GM12878 (cell line): Measurements from ENCODE around the gene SNX7. TPM values are rescaled to one million over a fixed set of nuclear protein-coding genes. Genes with fewer than 3 reads are reported as not detected.

Experiments used
- ATAC-seq: fragments of 200-7000 bp; cut with Tn5 transposase; 3 replicates; pipeline ENCODE4 v1.9.1; 2020; ENCODE audit warnings: mild to moderate bottlenecking, moderate library complexity
- BruUV-seq: library from RNA; stranded (reverse); fragments of 400-500 nt; replicated peaks from 2 replicates; lab custom pipeline; 2021; lab: Mats Ljungman, UMichigan
- CTCF ChIA-PET: fragments of 300-600 bp; sonication (Branson Sonifier 250); formaldehyde crosslinking; extraction: SDS; loops from one replicate; lab custom pipeline; 2021; ENCODE audit warnings: inconsistent platforms; lab: Yijun Ruan, JAX
- POLR2A ChIA-PET: fragments of 350-600 bp; formaldehyde crosslinking; extraction: SDS; loops from one replicate; lab custom pipeline; 2021; ENCODE audit warnings: inconsistent platforms; lab: Charles Lee
- RAD21 ChIA-PET: fragments of 300-600 bp; sonication (Branson Sonifier 250); formaldehyde crosslinking; loops from one replicate; lab custom pipeline; 2023; ENCODE audit warnings: antibody characterized with exemption; ENCODE audit not compliant: unreplicated experiment; lab: Charles Lee
- SMC1A ChIA-PET: fragments of 300-600 bp; sonication (Branson Sonifier 250); formaldehyde crosslinking; loops from one replicate; lab custom pipeline; 2023; ENCODE audit not compliant: unreplicated experiment, uncharacterized antibody; lab: Charles Lee
- DNase-seq: peaks from one replicate; pipeline ENCODE4 v3.0.0-alpha.2; 2011; ENCODE audit warnings: low read depth, low spot score
- FAIRE-seq: peaks from 3 replicates; lab custom pipeline; 2011; peaks lifted over from hg19 to GRCh38; lab: Jason Lieb, UNC
- H2AFZ ChIP-seq: 2 replicates; pipeline ENCODE4 v1.6.0; 2011; ENCODE audit warnings: low read depth, low read length, control low read depth; ENCODE audit not compliant: control insufficient read depth
- H3K27ac ChIP-seq: 2 replicates; pipeline ENCODE4 v1.5.1; 2011; ENCODE audit warnings: control low read depth; ENCODE audit not compliant: control insufficient read depth, insufficient read depth
- H3K27me3 ChIP-seq, 2 experiments: replicated peaks in 1 of 2; 2 replicates each; pipeline versions ENCODE4 v1.6.0 to v1.6.1; 2011; ENCODE audit warnings: low read length in 1 of 2; ENCODE audit not compliant: control insufficient read depth in 2 of 2, insufficient read depth in 2 of 2
- H3K36me3 ChIP-seq, 2 experiments: 2 replicates each; pipeline ENCODE4 v1.5.1; 2011; ENCODE audit warnings: low read length in 1 of 2; ENCODE audit not compliant: control insufficient read depth in 2 of 2, insufficient read depth in 2 of 2
- H3K4me1 ChIP-seq: 2 replicates; pipeline ENCODE4 v1.6.1; 2011; ENCODE audit warnings: mild to moderate bottlenecking, low read length, moderate library complexity, mixed read lengths; ENCODE audit not compliant: control insufficient read depth, insufficient read depth
- H3K4me2 ChIP-seq: 2 replicates; pipeline ENCODE4 v1.6.0; 2011; ENCODE audit warnings: control low read depth; ENCODE audit not compliant: control insufficient read depth, insufficient read depth
- H3K4me3 ChIP-seq: fragments of 200-600 bp; sonication (generic); 2 replicates; pipeline ENCODE4 v1.5.1; 2016
- H3K79me2 ChIP-seq: 2 replicates; pipeline ENCODE4 v1.6.0; 2011; ENCODE audit warnings: low read length; ENCODE audit not compliant: control insufficient read depth, insufficient read depth
- H3K9ac ChIP-seq: 2 replicates; pipeline ENCODE4 v1.8.0; 2011; ENCODE audit warnings: low read length, control low read depth, mixed read lengths; ENCODE audit not compliant: control insufficient read depth, insufficient read depth
- H3K9me3 ChIP-seq: replicated peaks from 3 replicates; pipeline ENCODE4 v1.5.1; 2011; ENCODE audit warnings: mild to moderate bottlenecking, low read length; ENCODE audit not compliant: control insufficient read depth, insufficient read depth
- H4K20me1 ChIP-seq: 2 replicates; pipeline ENCODE4 v1.6.0; 2011; ENCODE audit not compliant: control insufficient read depth, insufficient read depth
- ASH2L ChIP-seq: fragments of 300-600, 200-600 bp; sonication (generic); IDR thresholded peaks from 2 replicates; pipeline ENCODE4 v1.6.1; 2017; ENCODE audit warnings: low read depth, mild to moderate bottlenecking, borderline replicate concordance
- BRCA1 ChIP-seq: IDR thresholded peaks from 2 replicates; pipeline ENCODE4 v1.6.1; 2011; ENCODE audit warnings: low read depth, low read length, improper control_type of control experiment
- CREB1 ChIP-seq: IDR thresholded peaks from 2 replicates; pipeline ENCODE4 v1.6.1; 2012; ENCODE audit warnings: low read depth, mild to moderate bottlenecking, inconsistent platforms
- EED ChIP-seq: sonication (generic); IDR thresholded peaks from 2 replicates; pipeline ENCODE4 v1.6.1; 2016; ENCODE audit warnings: antibody characterized with exemption, low read depth
- ETV6 ChIP-seq, 2 experiments: fragments of 450-650 bp in 1 of 2; IDR thresholded peaks in 1 of 2; conservative IDR thresholded peaks in 1 of 2; 2 replicates each; pipeline ENCODE4 v1.6.1; 2014; ENCODE audit warnings: antibody characterized with exemption in 1 of 2, borderline replicate concordance in 1 of 2, low read depth in 1 of 2, mild to moderate bottlenecking in 1 of 2, moderate library complexity in 1 of 2
- EZH2 ChIP-seq: IDR thresholded peaks from 2 replicates; pipeline ENCODE4 v1.6.1; 2012; ENCODE audit warnings: low read depth, mild to moderate bottlenecking, control low read depth, inconsistent platforms, low read length, borderline replicate concordance; ENCODE audit not compliant: control insufficient read depth
- HDAC2 ChIP-seq: fragments of 200-600 bp; sonication (generic); IDR thresholded peaks from 2 replicates; pipeline ENCODE4 v1.6.1; 2017
- MTA2 ChIP-seq: fragments of 450-650 bp; IDR thresholded peaks from 2 replicates; pipeline ENCODE4 v1.6.1; 2016; ENCODE audit warnings: low read depth, mild to moderate bottlenecking, moderate library complexity
- NFXL1 ChIP-seq: fragments of 450-650 bp; IDR thresholded peaks from 2 replicates; pipeline ENCODE4 v1.6.1; 2017; ENCODE audit warnings: antibody characterized with exemption, mild to moderate bottlenecking, borderline replicate concordance
- NKRF ChIP-seq: fragments of 450-650 bp; conservative IDR thresholded peaks from 2 replicates; pipeline ENCODE4 v1.6.1; 2017; ENCODE audit warnings: mild to moderate bottlenecking, moderate library complexity
- NR2F1 ChIP-seq: fragments of 450-650 bp; conservative IDR thresholded peaks from 2 replicates; pipeline ENCODE4 v1.6.1; 2017; ENCODE audit warnings: mild to moderate bottlenecking
- PAX8 ChIP-seq: fragments of 450-650 bp; IDR thresholded peaks from 2 replicates; pipeline ENCODE4 v1.6.1; 2017; ENCODE audit warnings: mild to moderate bottlenecking, moderate library complexity
- SIN3A ChIP-seq: IDR thresholded peaks from 2 replicates; pipeline ENCODE4 v1.6.1; 2012; ENCODE audit warnings: low read depth, low read length, improper control_type of control experiment
- TARDBP ChIP-seq: IDR thresholded peaks from 2 replicates; pipeline ENCODE4 v1.6.1; 2016; ENCODE audit warnings: borderline replicate concordance
- WRNIP1 ChIP-seq: IDR thresholded peaks from 2 replicates; pipeline ENCODE4 v1.6.1; 2011; ENCODE audit warnings: low read depth, low read length, improper control_type of control experiment, borderline replicate concordance
- WGBS: methylation state at CpG from one replicate; pipeline ENCODE4 v1.1.6; 2016; ENCODE audit warnings: low lambda C conversion rate; ENCODE audit not compliant: insufficient replicate concordance, insufficient coverage; ENCODE audit errors: missing lambda C conversion rate; 5-methylcytosine and 5-hydroxymethylcytosine counted together
- in situ Hi-C: fragments of 300-500 bp; cut with MboI; formaldehyde crosslinking; loops from 9 replicates; pipeline ENCODE4 v1.14.3; 2018; ENCODE audit warnings: mixed read lengths
- intact Hi-C: fragments of 100-400 bp; cut with micrococcal nuclease; formaldehyde crosslinking; loops from one replicate; pipeline ENCODE4 v1.14.2; 2022; ENCODE audit not compliant: unreplicated experiment
- polyA plus RNA-seq, 11 experiments: library from polyadenylated mRNA; depleted of rRNA in 4 of 11; unstranded in 6 of 11; stranded (reverse) in 5 of 11; fragments of >200 nt; fragmentation: Nextera tagmentation in 4 of 11; fragmentation: Illumina TruSeq in 1 of 11; extraction: Ambion mirVana in 4 of 11; extraction: Trizol in 1 of 11; gene quantifications; 1 replicate in 1 of 11; 2 replicates in 10 of 11; pipeline versions ENCODE4 v1.2.1 to v1.2.3, GENCODE V29; 2011 to 2016; ENCODE audit warnings: inconsistent platforms in 2 of 11, missing spikeins in 2 of 11, low read depth in 1 of 11
- total RNA-seq, 4 experiments: library from RNA; depleted of rRNA in 3 of 4; stranded (reverse); fragments of >200 nt in 3 of 4; fragmentation: Illumina TruSeq in 1 of 4; extraction: Trizol in 1 of 4; gene quantifications; 2 replicates each; pipeline versions ENCODE4 v1.2.1 to v1.2.3, GENCODE V29; 2013 to 2021
- TF ChIP-seq, protein P1 (sequence below): IDR thresholded peaks from 2 replicates; pipeline ENCODE4 v1.6.1; 2011; ENCODE audit warnings: low read depth, mild to moderate bottlenecking, low read length, moderate library complexity, borderline replicate concordance; ENCODE audit errors: extremely low read depth
- TF ChIP-seq, protein P2 (sequence below): fragments of 150-350 bp; IDR thresholded peaks from 2 replicates; pipeline ENCODE4 v1.6.1; 2014; ENCODE audit warnings: mild to moderate bottlenecking, low read depth, low read length
- TF ChIP-seq, protein P3 (sequence below): IDR thresholded peaks from 2 replicates; pipeline ENCODE4 v1.6.1; 2012; ENCODE audit warnings: low read depth, low read length, improper control_type of control experiment

Gene SNX7
- total and polyA plus RNA-seq, 10 of the 15 experiments (the other 5 are each of a cell fraction or from before 2014, with no cell fraction given), result 0.23 to 0.82 (median 0.34) TPM

DNA sequence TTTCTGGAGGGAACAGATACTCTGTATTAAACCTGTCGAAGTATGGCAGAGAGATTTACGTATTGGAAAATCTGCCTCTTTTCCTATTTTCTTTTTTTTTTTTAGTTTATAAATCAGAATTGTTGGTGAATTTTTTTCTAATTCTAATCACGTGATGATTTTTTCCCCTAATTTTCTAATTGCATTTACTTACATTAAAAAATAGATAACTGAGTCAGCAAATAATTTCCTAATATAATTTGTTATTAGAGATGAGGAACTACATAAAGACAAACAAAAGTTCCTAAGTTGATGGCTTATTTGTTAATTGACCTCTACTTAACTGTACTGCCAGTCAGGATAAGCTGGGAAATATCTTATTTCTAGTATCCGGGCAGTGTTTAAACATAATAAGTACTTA, 34.6 kb downstream of the SNX7 start:
- WGBS, result 30% methylated on average over 4 of the region's 4 CpGs
- no peak for ATAC-seq
- Histone ChIP-seq H3K9ac (no peak overlapping the region), H3K4me2 (no peak overlapping the region), H3K27ac (no peak overlapping the region), H3K4me3 (no peak overlapping the region)
- ChIA-PET POLR2A (no interaction called here), CTCF (interaction anchor here (0.5 kb wide), 1 partner anchor 35 kb away, joined by 3 read pairs; no protein-coding TSS in a partner anchor)
- DNase-seq, result no peak
- in situ Hi-C loops, result no loop called here
- TF ChIP-seq TARDBP (no peak), HDAC2 (no peak), SIN3A (no peak), BRCA1 (no peak), MTA2 (no peak), PAX8 (no peak), EED (no peak), NR2F1 (no peak), ASH2L (no peak), NKRF (no peak), CREB1 (no peak), ETV6 (conservative IDR thresholded peaks at IDR 0.05 in 1 of 2, IDR thresholded peaks at IDR 0.05 in 1 of 2; ENCODE audit: borderline replicate concordance in 1 of 2, low read depth in 1 of 2) (no peak), EZH2 (no peak), WRNIP1 (no peak), NFXL1 (no peak)
- TF ChIP-seq, protein P1, sequence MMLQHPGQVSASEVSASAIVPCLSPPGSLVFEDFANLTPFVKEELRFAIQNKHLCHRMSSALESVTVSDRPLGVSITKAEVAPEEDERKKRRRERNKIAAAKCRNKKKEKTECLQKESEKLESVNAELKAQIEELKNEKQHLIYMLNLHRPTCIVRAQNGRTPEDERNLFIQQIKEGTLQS, result no peak
- TF ChIP-seq, protein P2, sequence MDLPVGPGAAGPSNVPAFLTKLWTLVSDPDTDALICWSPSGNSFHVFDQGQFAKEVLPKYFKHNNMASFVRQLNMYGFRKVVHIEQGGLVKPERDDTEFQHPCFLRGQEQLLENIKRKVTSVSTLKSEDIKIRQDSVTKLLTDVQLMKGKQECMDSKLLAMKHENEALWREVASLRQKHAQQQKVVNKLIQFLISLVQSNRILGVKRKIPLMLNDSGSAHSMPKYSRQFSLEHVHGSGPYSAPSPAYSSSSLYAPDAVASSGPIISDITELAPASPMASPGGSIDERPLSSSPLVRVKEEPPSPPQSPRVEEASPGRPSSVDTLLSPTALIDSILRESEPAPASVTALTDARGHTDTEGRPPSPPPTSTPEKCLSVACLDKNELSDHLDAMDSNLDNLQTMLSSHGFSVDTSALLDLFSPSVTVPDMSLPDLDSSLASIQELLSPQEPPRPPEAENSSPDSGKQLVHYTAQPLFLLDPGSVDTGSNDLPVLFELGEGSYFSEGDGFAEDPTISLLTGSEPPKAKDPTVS, result no peak
- TF ChIP-seq, protein P3, sequence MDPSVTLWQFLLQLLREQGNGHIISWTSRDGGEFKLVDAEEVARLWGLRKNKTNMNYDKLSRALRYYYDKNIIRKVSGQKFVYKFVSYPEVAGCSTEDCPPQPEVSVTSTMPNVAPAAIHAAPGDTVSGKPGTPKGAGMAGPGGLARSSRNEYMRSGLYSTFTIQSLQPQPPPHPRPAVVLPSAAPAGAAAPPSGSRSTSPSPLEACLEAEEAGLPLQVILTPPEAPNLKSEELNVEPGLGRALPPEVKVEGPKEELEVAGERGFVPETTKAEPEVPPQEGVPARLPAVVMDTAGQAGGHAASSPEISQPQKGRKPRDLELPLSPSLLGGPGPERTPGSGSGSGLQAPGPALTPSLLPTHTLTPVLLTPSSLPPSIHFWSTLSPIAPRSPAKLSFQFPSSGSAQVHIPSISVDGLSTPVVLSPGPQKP, result no peak
- TF ChIP-seq, all 136 proteins: peak for 0
- Histone ChIP-seq H3K4me1 (no peaks in the 10 kb centered on the region), H3K36me3 (no peaks in the 10 kb centered on the region), H3K9me3 (no peaks in the 10 kb centered on the region), H3K27me3 (no peaks in the 10 kb centered on the region), H2AFZ (no peak overlapping the region), H4K20me1 (no peaks in the 10 kb centered on the region), H3K79me2 (no peaks in the 10 kb centered on the region)
- no TSS peak for BruUV-seq
- SMC1A ChIA-PET, result interaction anchor here (1.1 to 3.0 kb wide), 3 partner anchors 10 to 17 kb away, joined by 3 to 10 read pairs (median 4); no protein-coding TSS in a partner anchor
- FAIRE-seq, result no peak
- intact Hi-C loops, result no loop called here
- RAD21 ChIA-PET, result interaction anchor here (1.5 kb wide), 1 partner anchor 12 kb away, joined by 3 read pairs; no protein-coding TSS in a partner anchor
